Stimulated activated CD4-positive, alpha-beta T cell treated with anti-CD3 and anti-CD28 coated beads, Interleukin-4, amount 100 ng/mL, for 24 hours (primary cell): ENCODE data around the gene NLGN2.

Source experiments
- DNase-seq: peaks from one replicate; pipeline ENCODE4 v3.0.0-alpha.2; 2020

NLGN2 gene

GRCh38 chr17:7415784-7416183 lies 8.1 kb downstream of the NLGN2 start:
- DNase-seq: no peak

GRCh38 chr17:7416323-7416722 lies 8.7 kb downstream of the NLGN2 start:
- DNase-seq: no peak

- DNase-seq: no peak
These were observed 9.5 kb downstream of the NLGN2 start for GRCh38 chr17:7417056-7417655.

GRCh38 chr17:7418472-7419152 lies 11.0 kb downstream of the NLGN2 start:
- no peak for DNase-seq

- no peak for DNase-seq
These were observed 12.4 kb downstream of the NLGN2 start, which contains the start of gene SPEM1 for GRCh38 chr17:7419819-7420610. TSS of gene SPEM1 (plus strand) at chr17:7420324. CDS start at chr17:7420385, 61 bp downstream.

GRCh38 chr17:7421186-7421585 lies 13.5 kb downstream of the NLGN2 start:
- DNase-seq: no peak

- no peak for DNase-seq
These were observed 16.0 kb downstream of the NLGN2 start for GRCh38 chr17:7423679-7424078.

- DNase-seq: no peak
These were observed 17.7 kb downstream of the NLGN2 start, which contains the start of gene SPEM2 for GRCh38 chr17:7425316-7425715. TSS of gene SPEM2 (plus strand) at chr17:7425616. CDS start at chr17:7425689, 73 bp downstream.

- no peak for DNase-seq
These were observed 18.1 kb downstream of the NLGN2 start for GRCh38 chr17:7425756-7426155.

- DNase-seq: no peak
These were observed 18.7 kb downstream of the NLGN2 start for GRCh38 chr17:7426203-7426863.

GRCh38 chr17:7426896-7427489 lies 19.3 kb downstream of the NLGN2 start:
- DNase-seq: no peak

GRCh38 chr17:7427549-7427948 lies 19.9 kb downstream of the NLGN2 start:
- DNase-seq: no peak

GRCh38 chr17:7428557-7428956 lies 20.9 kb downstream of the NLGN2 start, which contains the start of gene SPEM3:
TSS of gene SPEM3 (plus strand) at chr17:7428857. CDS start at chr17:7428903, 46 bp downstream.
- no peak for DNase-seq

- no peak for DNase-seq
These were observed 22.1 kb downstream of the NLGN2 start for GRCh38 chr17:7429722-7430121.

GRCh38 chr17:7431231-7431630 lies 23.6 kb downstream of the NLGN2 start:
- DNase-seq: no peak

GRCh38 chr17:7432296-7432695 lies 24.7 kb downstream of the NLGN2 start:
- no peak for DNase-seq

- peak; percentile 51 for DNase-seq
These were observed 28.3 kb downstream of the NLGN2 start for GRCh38 chr17:7435676-7436555.

- DNase-seq: peak; percentile 79
These were observed 29.1 kb downstream of the NLGN2 start for GRCh38 chr17:7436556-7437368.

GRCh38 chr17:7437369-7437863 lies 29.8 kb downstream of the NLGN2 start:
- DNase-seq: no peak

GRCh38 chr17:7437950-7438614 lies 30.4 kb downstream of the NLGN2 start:
- peak; percentile 53 for DNase-seq
